LoVo (cell line): Measurements from ENCODE around the gene SCTR.

Experiments
- DNase-seq: peaks from one replicate; pipeline ENCODE4 v3.0.0-alpha.2; 2016; ENCODE audit warnings: low spot score

SCTR gene

DNA sequence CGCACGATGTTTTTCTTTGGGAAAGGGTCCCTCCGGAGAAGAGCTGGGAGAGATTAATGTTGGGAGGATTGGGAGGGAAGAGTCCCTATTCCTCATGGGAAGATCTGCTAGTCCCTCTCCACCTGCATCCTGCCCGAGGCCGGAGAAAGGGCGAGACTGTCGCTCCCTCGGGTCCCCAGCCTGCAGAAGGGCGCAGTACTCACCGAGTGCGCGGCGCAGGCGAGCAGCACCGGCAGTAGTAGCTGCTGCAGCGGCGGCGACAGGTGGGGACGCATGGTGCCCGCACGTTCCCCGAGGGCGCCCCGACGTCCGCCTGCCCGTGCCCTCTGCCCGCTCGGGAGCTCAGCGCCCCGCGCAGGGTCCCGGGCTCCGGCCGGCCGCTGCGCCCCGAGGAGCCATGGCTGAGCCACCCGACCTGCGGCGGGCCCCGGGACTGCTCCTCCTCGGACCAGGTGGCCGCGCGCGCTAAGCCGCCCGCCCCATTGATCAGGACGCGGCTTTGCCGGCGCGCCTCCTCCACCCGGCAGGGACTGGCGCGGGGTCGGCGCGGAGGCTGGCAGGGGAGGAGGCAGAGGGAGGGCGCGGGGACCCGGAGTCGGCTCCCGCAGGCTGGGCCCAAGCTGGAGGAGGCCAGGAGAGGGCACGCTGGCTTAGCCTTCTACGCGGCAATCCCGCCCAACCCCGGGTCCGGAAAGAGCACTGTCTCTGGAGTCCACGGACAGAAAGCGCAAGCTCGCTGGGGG, at the start of gene SCTR:
Gene SCTR, minus strand, starts transcription at position 532 of the 743 bp plus-strand sequence. Its CDS starts 257 bp downstream, at position 275.
- no peak for DNase-seq

- DNase-seq = no peak
Observed at GRCh38 chr2:119567292-119567691, 43.0 kb upstream of the SCTR start.

DNA sequence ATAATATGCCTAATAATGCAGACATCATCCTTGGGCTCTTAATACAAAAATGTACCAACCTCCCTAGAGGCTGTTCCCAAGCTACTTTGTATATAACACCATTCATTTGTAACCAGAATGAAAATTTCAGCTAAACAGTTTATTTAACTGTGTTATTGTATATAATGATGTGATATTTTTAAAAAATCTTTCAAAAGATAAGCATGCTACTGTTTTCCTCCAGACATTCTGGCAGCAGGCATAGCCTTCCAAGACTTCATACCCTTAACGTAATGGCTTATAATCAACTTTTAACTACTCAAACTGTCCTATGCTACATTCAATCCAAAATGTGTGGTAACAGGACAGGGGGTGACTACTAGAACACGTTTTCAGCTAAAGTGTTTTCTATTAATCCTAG, 41.2 kb upstream of the SCTR start:
- no peak for DNase-seq

DNA sequence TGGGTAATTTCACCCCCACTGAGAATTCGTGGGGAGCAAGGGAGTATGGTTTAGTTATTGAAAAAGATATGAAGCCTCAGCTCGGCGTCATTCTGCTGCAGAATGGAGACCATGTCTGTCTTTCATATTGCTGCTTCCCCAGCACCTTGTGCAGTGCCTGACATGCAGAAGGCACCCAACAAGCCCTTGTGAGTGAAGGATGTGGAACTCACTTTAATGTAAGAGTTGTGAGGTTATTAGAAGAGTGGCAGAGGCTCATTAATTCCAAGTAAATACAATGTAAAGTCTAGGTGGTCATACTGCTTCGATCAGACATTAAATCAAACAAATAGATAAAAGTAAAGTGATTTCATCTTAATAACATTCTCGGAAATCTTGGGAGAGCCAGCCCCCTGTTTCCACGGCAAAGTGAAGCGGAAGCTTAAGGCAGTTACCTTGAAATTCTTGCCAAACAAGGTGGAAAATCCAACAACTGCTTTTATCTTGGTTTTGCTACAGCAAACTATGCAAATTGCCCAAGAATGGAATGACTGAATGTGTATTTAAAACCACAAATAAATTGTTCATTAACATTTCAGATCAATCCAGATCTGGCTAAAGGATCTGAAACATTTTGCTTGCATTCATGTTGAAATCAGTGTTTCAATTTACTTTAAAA, 29.5 kb upstream of the SCTR start:
- no peak for DNase-seq

GRCh38 chr2:119552902-119553301, 28.6 kb upstream of the SCTR start:
- DNase-seq = no peak

- no peak for DNase-seq
Observed at GRCh38 chr2:119550856-119551255, 26.6 kb upstream of the SCTR start.

GRCh38 chr2:119550346-119550745, 26.1 kb upstream of the SCTR start:
- no peak for DNase-seq

DNA sequence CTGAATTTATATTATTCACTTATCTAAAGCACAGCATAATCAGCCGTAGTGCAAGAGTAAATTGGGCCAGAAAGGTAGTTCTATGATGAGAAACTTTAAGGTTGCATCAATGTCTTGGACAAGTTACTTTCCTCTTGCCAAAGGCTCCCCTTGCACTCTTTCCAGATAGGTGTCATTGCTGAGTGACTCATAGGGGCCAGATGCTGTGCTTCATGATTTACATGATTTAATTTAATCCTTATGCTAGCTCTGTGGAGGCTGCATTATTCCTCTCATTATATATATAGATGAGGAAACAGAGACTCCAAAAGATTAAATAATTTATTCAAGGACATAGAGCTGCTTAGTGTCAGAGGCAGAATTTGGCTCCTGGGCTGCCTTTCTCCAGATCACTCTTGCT, 25.0 kb upstream of the SCTR start:
- no peak for DNase-seq

DNA sequence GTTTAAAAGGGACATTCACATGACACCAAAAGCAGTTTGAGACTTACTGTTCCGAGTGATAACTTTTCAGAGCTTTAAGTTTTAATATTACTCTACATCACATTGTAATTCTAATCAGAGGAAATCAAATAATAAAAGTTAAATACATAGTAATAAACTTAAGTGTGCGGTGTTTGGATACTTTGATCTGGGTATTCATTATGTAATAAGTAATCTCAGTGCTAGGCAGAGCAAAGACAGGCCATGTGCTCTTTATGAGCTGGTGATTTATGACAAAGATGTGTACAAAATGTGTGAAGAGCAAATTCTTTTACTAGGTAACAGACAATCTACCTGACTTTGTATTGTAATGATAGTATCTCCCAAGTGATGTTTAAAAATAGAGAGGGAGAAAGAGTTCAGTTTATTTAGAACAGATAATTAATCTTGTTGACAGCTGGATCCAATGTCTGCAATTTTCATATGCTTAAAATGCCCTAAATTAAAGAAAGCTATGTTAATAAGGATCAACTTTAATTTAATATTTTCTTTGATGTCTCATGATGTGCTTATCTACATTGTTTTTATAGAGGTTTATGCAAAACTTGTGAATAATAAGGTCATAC, 24.3 kb upstream of the SCTR start:
- no peak for DNase-seq

GRCh38 chr2:119546447-119546767, 22.1 kb upstream of the SCTR start:
- no peak for DNase-seq

DNA sequence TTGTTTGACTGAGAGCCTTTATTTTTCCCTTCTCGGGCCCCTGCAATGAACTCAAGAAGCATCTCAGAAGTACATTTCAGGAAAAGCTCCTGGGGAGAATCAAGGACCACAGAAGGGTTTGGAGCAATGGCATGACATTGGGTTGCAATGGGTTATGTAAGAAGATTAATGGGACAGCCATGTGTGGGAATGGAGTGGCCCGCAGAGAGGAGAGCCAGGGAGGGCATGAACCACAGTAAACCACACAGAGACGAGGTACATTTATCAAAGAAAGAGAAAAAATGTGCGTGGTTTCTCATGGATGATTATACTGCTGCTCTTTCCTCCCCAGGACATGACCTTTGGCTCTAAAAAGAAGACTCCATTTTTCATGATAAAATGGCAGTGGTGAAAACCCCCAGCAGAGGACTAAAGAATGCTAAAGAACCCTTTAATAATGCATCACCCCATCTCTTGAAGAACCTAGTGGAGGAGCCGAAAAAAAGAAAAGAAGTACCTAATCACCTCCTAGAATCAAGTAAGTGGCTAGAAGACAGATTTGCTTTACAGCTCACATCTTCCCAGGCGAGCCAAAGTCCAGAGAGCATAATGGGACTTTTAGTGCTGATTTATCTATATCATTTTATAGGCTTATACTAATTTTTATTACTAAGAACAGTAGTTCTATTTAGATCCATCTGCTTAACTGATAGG, 21.6 kb upstream of the SCTR start:
- no peak for DNase-seq

DNA sequence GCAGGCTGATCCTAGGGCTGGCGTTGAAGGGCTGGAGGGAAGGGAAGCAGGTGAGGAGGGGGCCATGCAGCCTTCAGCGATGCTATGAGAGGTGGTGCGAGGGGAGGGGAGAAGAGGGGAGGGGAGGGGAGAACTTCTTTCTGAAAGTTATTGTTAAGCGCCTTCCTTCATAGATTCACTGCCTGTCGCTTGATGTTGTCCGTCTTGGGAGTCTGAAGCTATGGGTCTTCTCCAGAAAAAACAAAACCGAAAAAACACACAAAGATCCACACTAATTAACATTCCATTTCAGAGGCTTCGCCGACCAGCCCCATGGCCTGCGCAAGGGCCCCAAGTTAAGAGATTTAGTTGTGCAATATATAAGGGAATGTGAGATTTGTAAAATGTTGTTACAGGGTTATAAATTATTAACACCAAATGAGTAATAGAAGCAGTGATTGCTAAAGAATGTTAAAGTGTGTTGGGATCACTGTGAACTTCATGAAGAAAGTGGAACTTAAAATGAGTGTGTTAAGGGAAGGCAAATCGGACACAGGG, 20.7 kb upstream of the SCTR start:
- DNase-seq = no peak

DNA sequence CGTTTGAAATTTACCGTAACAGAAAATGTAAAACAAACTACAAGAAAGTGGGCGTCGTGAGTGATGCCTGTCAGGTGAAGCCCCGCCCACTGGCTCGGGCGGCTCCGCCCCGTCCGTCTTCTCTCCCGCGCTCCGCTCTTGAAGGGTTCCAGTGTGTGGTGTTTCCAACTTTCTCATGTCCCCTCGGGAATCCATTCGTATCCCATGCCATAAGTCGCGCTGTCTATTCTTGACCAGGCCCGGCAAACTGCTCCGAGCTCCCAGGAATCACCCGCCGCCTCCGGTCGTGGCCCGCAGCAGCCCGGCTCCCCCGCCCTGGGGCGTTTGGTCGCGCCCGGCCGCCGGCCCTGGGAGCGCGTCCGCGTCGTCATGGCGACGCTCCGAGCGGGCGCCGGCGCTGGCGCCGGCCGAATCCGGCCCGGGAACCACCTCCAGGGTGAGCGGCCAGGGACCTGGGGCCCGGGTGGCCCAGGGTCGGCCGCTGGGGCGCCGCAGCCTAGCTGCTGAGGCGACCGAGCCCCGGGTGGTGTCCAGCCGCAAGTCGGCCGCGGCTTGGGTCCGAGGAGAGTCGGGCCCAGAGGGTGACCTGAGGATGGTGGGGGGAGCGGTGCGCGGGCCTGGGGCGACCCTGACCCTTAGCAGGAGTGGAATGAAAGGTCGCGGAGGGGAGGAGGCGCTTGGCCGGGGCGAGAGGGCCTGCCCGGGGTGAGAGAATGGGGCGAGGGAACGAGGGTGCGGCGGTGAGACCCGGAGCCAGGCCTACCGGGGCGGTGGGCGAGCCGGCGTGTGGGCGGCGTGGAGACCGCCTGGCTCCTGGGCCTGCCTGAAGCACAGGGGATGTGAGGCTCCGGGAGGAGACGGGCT, 20.0 kb upstream of the SCTR start, which contains the start of gene CFAP221:
Gene CFAP221, plus strand, starts transcription at position 375 of the 864 bp plus-strand sequence. CDS start 1,683 bp downstream, outside the sequence.
- peak; percentile 62 for DNase-seq

GRCh38 chr2:119541476-119541875, 17.2 kb upstream of the SCTR start:
- DNase-seq = no peak

GRCh38 chr2:119537792-119538191, 13.5 kb upstream of the SCTR start:
- DNase-seq = no peak

- no peak for DNase-seq
Observed at GRCh38 chr2:119536707-119537106, 12.4 kb upstream of the SCTR start.

- no peak for DNase-seq
Observed at GRCh38 chr2:119536211-119536610, 11.9 kb upstream of the SCTR start.

DNA sequence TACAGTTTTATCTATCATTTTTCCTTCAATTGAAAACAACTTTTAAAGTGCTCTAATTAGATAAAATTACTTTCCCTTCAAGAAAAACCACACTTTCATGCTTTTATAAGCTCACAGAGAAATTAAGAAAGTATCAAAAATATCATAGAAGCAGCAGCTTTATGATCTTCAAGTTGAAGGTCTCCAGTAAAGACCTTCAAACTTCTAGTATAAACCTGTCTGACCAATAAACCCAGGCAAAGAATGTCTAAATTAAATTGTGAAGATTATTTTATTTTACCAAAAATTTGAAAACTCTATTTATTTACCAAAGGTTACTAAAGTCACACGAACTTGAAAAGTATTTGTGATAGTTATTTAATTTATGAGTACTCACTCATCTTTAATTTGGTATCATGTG, 9.3 kb upstream of the SCTR start:
- DNase-seq = no peak

DNA sequence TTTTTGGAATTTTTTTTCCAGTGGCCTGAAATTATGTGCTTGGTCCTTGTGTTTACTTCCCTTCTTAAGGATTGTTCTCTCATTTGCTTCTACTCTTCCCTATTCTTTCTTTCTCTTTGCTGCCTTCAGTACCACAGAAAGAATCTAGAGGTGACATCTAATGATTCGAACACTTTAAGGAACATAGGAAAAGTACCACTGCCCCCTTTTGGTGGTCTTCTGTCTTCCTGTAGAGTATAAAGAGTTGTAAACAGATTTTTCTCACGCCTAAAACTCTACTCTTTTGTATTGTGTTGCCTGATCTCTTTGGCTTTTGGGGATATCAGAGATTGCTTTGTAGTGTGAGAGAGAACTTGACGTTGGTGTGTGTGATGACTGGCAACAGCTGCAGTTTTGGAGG, 7.0 kb upstream of the SCTR start:
- DNase-seq = no peak

DNA sequence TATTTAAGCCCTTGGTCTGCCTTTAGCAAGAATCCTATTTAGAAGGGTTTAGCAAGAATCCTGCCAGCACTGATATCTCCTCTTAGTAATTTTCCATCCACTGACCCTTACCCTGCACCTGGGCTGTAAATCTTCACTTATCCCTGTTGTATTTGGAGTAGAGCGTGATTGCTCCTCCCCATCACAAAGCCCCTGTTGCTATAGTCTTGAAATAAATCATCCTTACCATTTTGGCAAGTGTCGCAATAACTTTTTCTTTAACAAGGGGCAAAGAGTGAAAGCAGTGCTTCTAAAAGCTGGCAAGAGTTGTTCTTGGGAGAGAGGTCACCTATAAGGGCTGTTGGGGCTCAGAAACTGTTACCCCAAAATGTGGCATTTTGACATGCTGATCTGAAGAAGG, 3.7 kb upstream of the SCTR start:
- DNase-seq = no peak

DNA sequence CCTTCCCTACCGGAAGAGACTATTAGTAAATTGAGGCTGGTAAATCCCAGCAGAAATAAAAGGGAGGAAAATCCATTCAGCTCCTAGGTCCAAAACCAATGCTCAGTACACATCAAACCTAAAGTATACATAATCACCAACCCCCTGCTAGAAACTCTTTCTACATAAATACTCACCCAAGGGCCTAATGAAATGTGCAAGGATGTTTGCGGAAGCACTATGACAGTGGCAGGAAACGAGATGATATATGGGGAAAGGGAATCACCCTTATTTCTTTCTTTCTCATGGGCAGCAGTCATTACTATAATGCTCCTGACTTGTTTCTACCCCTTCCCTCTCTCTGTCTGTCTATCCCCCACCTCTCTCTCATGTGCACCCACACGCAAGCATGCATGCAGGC, 1.3 kb upstream of the SCTR start:
- DNase-seq = no peak
